Measurements from ENCODE around the gene ALOX5AP. TPM values are rescaled to one million over a fixed set of nuclear protein-coding genes. Genes with fewer than 3 reads are reported as not detected.
A peak's percentile ranks its signal among the peaks of the same experiment; 100 is the strongest.

ALOX5AP gene
- total RNA-seq, 1 experiment from 2014 or later: not detected

DNA sequence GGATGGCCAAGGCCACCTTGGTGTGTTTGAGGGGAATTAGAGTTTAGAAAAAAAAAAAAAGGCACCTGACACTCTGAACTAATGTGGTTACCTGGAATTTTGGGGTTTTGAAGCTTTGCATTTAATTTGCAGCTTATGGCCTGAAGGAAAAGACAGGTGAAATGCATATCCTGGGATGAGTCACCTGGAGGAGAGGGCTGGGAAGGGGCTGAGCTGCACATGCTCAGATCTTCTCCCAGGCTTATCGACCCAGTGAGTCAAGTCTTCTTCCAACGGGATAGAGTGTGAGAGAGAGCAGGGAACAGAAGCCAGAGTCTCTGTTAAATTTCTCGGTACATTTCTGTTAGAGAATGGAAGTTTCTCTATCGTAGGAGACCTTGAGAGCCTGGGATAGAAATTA, 29.7 kb upstream of the ALOX5AP start:
- Mint-ChIP-seq H3K4me1 (peaks cover 15% of the 10 kb centered on the region), H3K36me3 (no peaks in the 10 kb centered on the region), H3K4me3 (no peak overlapping the region), H3K9me3 (peaks cover 3% of the 10 kb centered on the region; the same call in 1 of the 2 replicates), H3K27ac (no peak overlapping the region), H3K27me3 (ENCODE audit: low read depth) (no peaks in the 10 kb centered on the region)
- TF ChIP-seq, protein P1, sequence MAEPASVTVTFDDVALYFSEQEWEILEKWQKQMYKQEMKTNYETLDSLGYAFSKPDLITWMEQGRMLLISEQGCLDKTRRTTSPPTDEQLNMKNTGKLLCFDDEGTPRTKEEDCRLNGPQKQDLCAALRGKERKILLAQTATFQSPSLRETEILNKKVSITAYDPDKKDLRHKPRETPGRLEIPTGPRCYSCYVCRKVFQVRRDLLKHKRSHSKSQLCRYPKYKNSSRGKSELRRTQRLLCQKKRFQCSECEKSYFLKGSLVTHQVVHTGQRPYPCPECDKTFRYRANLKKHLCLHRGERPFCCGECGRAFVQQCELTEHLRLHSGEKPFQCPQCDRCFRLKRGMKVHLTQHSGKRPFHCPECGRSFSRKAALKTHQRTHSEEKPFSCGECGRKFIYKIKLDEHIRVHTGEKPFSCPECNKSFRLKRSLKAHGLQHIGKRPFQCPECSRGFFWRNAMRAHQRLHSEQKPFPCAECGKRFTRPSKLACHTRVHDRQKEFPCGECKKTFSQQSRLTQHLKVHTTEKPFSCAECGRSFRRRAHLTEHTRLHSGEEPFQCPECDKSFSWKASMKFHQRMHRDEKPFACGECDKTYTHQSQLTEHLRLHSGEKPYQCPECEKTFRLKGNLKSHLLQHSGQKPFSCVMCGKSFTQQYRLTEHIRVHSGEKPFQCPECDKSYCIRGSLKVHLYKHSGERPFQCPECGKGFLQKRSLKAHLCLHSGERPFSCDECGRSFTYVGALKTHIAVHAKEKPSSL (CRISPR knock-in tag; conservative IDR thresholded peaks at IDR 0.05): no peak
- no peak for TF ChIP-seq PRRX2 (CRISPR knock-in tag; IDR thresholded peaks at IDR 0.05)
- ChIA-PET POLR2A (interaction anchor here (0.6 kb wide), 1 partner anchor 158 kb away, joined by 3 read pairs; no protein-coding TSS in a partner anchor), CTCF (no interaction called here)
- ATAC-seq (0 out of 2 replicates have a peak, but pooled peaks have one; percentile 30), DNase-seq (ENCODE audit: low spot score) (no peak)

DNA sequence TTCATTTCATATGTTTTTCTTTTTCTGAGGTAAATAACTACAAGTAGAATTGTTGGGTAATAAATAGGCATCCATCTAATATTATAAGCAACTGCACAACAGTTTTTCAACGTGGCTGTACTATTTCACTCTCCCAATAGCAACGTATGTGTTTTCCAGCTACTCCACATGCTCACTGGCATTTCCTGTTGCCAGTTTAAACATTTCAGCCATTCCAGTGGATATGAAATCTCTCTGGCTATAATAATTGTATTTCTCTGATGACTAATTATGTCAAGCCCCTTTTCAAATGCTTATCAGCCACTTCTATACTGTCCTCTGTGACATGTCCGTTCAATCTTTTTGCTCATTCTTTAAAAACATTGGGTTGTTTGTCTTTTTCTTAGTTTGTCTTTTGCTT, 26.8 kb upstream of the ALOX5AP start:
- Mint-ChIP-seq H3K9me3 (peaks cover 3% of the 10 kb centered on the region; the same call in 1 of the 2 replicates), H3K27me3 (ENCODE audit: low read depth) (no peaks in the 10 kb centered on the region)
- POLR2A ChIA-PET: no interaction called here

More for the DNA sequence above, 26.8 kb upstream of the ALOX5AP start:
- Mint-ChIP-seq H3K36me3 (no peaks in the 10 kb centered on the region), H3K4me3 (no peak overlapping the region), H3K27ac (no peak overlapping the region), H3K4me1 (peaks cover 15% of the 10 kb centered on the region)
- ATAC-seq (no peak), DNase-seq (ENCODE audit: low spot score) (no peak)
- CTCF ChIA-PET: interaction anchor here (0.7 kb wide), 1 partner anchor 157 kb away, joined by 3 read pairs; no protein-coding TSS in a partner anchor
- TF ChIP-seq NR2C2 (CRISPR knock-in tag; IDR thresholded peaks at IDR 0.05): no peak
- TF ChIP-seq GRHL2 (CRISPR knock-in tag; IDR thresholded peaks at IDR 0.05; ENCODE audit: insufficient replicate concordance, severe bottlenecking): no peak
- TF ChIP-seq, protein P2, sequence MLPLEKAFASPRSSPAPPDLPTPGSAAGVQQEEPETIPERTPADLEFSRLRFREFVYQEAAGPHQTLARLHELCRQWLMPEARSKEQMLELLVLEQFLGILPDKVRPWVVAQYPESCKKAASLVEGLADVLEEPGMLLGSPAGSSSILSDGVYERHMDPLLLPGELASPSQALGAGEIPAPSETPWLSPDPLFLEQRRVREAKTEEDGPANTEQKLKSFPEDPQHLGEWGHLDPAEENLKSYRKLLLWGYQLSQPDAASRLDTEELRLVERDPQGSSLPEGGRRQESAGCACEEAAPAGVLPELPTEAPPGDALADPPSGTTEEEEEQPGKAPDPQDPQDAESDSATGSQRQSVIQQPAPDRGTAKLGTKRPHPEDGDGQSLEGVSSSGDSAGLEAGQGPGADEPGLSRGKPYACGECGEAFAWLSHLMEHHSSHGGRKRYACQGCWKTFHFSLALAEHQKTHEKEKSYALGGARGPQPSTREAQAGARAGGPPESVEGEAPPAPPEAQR (CRISPR knock-in tag; IDR thresholded peaks at IDR 0.05): no peak
- TF ChIP-seq, protein P3, sequence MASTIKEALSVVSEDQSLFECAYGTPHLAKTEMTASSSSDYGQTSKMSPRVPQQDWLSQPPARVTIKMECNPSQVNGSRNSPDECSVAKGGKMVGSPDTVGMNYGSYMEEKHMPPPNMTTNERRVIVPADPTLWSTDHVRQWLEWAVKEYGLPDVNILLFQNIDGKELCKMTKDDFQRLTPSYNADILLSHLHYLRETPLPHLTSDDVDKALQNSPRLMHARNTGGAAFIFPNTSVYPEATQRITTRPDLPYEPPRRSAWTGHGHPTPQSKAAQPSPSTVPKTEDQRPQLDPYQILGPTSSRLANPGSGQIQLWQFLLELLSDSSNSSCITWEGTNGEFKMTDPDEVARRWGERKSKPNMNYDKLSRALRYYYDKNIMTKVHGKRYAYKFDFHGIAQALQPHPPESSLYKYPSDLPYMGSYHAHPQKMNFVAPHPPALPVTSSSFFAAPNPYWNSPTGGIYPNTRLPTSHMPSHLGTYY (CRISPR knock-in tag; IDR thresholded peaks at IDR 0.05): no peak
- TF ChIP-seq ZNF263 (CRISPR knock-in tag; IDR thresholded peaks at IDR 0.05; ENCODE audit: low read depth): no peak
- no peak for TF ChIP-seq FOXP1 (CRISPR knock-in tag; IDR thresholded peaks at IDR 0.05; ENCODE audit: borderline replicate concordance)
- no peak for TF ChIP-seq PRRX2 (CRISPR knock-in tag; IDR thresholded peaks at IDR 0.05)
- no peak for TF ChIP-seq FOXJ3 (CRISPR knock-in tag; IDR thresholded peaks at IDR 0.05; ENCODE audit: borderline replicate concordance)
- TF ChIP-seq, protein P1 (CRISPR knock-in tag; conservative IDR thresholded peaks at IDR 0.05): no peak
- TF ChIP-seq ATF1 (CRISPR knock-in tag; IDR thresholded peaks at IDR 0.05): no peak
- no peak for TF ChIP-seq NFE2L1 (CRISPR knock-in tag; IDR thresholded peaks at IDR 0.05)
- TF ChIP-seq ATF2 (CRISPR knock-in tag; IDR thresholded peaks at IDR 0.05; ENCODE audit: borderline replicate concordance, low read depth): no peak
- no peak for TF ChIP-seq PRDM15 (CRISPR knock-in tag; IDR thresholded peaks at IDR 0.05)
- TF ChIP-seq ZBTB43 (CRISPR knock-in tag; IDR thresholded peaks at IDR 0.05): no peak
- no peak for TF ChIP-seq CREB1 (CRISPR knock-in tag; IDR thresholded peaks at IDR 0.05)
- TF ChIP-seq SMAD4 (CRISPR knock-in tag; IDR thresholded peaks at IDR 0.05): no peak
- no peak for TF ChIP-seq SMAD3 (CRISPR knock-in tag; IDR thresholded peaks at IDR 0.05; ENCODE audit: borderline replicate concordance)
- TF ChIP-seq IRF1 (CRISPR knock-in tag; IDR thresholded peaks at IDR 0.05): no peak
- no peak for TF ChIP-seq ZNF317 (CRISPR knock-in tag; IDR thresholded peaks at IDR 0.05; ENCODE audit: borderline replicate concordance, low read depth)
